NCI-H1436 treated with DMSO at 0.1 percent for 48 hours (cell line): ENCODE measurements around the gene XAB2.

ENCODE experiments used
- DNase-seq: peaks from one replicate; lab custom pipeline; 2025; lab: John Stamatoyannopoulos, UW

The XAB2 gene

DNA sequence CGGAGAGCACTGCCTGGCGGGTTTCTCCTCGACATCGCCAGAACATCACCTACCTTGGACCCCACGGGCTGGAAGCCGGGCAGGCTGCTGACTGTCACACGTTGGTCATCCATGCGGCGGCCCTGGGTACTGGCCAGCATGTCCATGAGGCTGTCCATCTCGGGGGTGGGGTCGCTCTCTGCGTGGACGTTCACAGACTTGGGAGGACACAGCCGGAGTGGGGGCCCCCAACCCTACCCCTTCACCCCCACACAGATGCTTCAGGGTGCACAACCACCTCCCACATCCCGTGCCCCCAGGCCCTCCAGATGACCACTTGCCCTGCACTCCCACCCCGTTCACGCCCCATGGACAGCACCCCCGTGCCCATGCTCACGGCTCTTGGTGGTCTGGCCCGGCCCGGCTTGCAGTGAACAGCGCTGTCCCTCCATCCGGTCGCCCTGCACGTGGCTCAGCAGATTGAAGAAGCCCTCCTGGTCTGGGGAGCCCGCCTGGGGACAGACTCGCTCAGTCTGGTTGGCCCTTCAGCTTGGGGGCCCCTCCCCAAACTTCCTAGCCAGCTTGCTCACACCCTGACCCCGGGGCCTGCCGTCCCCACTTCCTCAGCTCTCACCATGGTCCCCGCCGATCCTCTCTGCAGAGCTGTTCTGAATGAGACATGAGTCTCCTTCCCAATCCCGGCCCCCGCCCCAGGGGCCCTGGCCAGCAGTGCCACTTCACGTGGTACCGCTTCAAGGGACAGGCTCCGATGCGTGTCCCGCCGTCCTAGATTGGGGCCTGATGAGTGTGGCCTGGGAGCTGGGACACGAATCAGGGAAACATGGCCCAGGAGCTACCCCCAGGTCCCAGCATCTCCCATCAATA, 3.2 kb upstream of the XAB2 start:
- no peak for DNase-seq

DNA sequence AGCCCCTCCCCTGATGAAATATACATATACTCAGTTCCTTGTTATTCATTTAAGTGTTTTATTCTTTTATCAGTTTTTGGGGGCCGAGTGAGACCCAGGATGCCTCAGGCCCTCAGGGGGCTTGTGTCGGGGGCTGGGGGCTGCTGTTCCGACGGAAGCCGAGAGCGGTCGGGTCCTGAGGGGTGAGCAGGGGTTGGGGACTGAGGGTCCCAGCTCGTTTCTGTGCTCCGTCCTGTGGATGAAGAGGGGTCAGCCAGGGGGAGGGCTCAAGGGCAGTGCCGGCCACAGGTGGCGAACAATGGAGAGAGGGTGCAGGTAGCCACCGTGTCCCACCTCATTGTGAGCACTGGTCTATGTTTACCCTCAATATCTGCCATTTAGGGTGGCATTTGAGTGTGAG, 2.2 kb upstream of the XAB2 start:
- DNase-seq, result no peak

DNA sequence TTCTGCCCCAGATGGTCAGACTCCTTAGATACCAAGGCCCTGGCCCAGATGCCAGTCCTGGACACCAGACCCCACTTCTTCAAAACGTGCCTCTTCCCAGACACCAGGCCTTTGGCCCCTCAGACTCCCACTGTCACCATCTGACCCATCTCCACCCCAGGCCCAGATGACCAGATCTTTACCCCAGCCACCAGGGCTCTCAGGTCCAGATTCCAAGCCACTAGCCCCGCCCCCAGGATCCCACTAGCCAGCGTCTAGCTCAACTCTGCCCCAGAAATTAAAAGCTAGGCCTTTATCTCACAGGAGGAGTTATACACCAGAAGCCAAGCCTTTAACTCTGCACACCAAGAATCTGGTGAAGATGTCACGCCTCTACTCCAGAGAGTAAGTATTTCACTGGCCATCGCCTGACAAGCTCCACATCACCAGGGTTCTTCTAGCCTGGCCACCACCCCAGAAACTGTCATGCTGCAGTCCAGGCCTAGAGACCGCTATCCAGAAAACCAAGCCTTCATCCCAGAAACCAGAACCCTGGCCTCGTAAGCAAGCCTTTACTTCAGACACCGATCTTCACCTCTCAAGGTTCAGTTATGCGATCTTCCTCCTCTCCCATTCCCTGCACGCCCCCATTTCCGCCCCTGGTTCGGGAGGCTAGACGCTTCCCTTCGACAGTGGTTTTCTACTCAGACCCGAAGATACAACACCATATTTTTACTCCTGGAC, 595 bp downstream of the XAB2 start:
- DNase-seq, result no peak

DNA sequence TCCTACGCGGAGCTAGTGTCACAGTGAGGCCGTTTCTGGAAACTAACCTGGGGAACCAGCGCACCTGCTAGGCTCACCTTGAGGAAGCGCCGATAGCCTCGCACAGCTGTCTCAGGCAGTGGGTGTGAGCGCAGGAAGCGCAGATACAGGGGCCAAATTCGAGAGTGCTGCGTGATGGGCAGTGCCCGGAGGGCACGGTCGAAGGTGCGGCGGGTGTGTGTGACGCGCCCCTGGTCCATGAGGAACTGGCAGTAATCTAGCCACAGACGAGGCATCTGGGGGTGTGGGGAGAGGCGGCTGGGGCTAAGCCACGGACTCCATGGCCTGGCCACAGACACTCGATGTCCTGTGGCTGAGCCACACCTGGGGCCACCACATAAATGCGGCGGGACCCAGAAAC, 2.2 kb downstream of the XAB2 start:
- no peak for DNase-seq

DNA sequence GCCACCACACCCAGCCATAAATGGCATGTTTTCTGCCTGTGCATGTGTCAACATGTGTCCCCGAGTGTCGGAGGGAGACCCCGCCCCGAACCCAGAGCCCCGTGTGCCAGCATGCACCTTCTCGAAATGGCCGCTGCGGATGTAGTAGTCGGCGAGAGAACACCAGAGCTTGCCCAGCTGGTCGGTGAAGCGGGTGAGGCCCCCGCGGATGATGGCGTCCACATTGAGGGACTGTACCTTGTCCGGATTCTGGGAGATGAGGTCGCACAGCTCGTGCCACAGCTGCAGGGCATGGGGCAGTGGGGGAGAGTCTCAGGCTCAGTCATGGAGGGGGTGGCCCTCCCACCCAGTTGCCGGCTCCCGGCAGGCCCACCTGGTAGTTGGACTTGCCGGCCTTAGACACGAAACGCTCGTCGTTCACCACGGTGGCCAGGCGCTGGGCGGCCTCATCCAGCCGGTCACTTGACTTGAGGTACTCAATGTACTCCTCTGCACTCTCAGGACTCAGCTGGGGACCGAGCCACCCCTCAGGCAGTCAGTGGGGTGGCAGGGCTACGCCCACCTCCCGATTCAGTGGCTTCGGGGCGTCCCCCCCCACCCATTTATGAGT, 3.5 kb downstream of the XAB2 start:
- DNase-seq, result no peak

DNA sequence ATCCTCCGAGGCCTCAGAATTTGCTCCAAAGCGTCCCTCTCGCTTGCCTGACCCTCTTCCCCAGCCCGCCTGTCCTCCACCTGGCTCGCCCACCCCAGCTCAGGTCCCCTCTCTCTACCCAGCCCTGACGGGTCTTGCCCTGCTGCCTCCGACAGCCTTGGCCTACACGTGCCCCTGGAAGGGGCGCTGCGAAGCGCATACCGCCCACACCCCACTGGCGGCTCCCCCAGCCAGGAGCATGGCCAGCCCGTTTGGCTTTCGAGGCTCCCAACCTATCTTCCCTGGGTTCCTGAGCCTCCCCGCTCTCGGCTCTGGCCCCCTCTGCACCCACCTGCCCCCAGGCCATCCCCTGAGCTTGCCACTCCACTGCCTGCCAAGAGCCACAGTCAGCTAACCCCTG, 4.5 kb downstream of the XAB2 start:
- DNase-seq, result no peak

DNA sequence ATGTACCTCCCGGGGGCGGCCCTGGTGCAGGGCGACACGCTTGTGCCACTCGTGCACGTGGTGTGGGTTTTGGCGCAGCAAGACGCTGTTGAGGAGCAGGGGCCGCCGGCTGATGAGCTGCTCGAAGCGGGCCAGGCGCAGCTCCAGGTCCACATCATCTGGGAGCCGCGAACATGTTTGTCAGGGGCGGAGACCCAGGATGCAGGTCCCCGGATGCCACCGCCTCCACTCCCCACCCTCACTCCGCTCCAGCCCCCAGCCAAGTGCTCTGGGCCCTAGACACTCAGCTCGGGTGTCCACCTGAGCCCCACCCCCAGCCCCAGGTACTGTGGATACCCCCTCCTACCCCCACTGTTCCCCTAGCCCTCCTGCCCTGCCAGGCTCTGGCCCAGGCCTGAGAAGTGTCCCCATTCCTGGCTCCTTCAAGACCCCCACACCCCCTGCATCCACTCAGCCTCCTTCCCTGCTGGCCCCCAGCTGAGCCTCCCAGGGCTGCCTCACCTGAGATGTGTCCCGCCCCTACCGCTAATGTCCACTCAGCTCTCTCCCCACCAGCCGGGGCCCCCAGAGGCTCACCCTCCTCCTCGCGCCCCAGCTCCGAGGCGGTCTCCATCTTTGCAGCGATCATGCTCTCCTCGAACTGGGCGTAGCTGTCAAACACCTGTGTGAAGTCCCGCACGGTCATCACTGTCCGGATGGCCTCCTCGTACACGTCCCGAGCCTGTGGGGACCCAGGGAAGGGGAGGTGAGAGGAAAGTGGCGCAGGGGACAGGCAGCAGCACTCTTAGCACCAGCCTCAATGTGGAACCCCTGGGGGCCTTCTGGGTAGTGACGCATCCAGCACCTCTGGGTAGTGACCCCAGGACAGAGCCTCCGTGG, 5.4 kb downstream of the XAB2 start:
- DNase-seq, result no peak

DNA sequence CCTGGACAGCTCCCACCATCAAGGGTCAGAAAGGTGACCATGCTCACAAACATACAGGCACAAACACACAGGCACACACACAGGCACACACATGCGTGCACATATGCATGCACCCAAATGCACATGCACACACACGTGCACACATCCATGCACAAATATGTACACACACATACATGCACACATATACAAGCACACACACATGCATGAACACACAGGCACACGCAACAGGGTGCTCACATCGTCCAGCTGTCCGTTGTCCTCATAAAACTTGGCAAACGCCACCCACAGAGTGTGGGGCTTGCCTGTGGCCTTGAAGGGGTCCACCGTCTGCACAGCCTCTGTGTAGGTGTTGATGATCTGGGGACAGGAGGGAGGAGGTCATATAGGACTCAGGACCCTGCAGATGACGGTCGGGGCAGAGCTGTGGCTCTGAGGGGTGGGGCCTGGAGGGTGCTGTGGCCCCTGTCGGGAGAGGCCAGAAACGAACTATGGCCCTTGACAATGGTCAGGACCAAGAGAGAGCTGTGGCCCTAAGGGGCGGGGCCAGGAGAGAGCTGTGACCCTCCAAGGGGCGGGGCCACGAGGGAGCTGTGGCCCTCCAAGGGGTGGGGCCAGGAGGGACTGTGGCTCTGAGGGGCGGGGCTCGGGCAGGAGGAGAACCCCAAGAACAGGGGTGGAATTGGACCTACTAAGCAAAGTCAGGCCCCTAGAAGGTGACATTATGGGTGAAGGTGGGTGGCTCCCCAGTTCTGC, 6.2 kb downstream of the XAB2 start:
- DNase-seq, result no peak

DNA sequence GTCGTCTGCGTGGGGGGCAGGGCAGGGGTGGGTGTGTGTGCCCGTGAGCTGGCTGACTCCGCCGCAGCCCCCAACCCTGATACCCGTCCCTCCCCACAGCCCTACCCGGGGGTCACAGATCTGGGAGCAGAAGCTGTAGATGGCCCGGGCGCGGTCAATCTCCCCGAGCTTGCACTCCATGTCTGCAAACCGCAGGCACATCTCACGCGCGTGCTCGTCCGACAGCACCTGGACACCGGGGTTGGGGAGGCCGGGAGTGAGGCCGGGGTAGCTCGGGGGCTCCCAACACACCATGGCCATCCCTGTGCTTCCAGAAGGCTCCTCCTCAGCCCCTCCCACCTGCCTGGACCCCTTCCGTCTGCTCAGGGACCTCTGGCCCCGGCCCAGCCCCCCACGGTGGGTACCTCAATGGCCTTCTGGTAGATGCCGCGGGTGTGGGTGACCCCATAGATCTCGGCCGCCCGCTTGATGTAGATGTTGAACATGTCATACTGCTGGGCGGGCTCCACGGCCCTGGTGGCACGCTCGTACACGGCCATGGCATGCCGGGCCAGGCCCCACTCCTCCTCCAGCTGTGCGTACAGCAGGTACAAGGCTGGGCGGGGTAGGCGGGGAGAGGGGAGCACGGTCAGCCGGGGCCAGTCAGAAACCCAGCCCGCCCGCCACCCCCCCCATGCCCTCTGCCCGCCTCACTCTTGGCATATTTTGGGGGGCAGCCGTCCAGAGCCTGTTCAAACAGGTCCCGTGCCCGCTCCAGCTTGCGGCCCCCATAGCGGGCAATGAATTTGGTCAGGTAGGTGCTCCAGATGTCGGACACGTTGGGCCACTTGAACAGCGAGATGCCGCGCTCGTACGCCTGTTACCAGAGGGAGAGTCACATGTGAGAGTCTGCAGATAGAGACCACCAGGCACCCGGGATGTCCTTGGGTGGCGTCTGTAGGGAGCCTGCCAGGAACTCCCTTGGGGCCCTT, 8.6 kb downstream of the XAB2 start:
- no peak for DNase-seq

DNA sequence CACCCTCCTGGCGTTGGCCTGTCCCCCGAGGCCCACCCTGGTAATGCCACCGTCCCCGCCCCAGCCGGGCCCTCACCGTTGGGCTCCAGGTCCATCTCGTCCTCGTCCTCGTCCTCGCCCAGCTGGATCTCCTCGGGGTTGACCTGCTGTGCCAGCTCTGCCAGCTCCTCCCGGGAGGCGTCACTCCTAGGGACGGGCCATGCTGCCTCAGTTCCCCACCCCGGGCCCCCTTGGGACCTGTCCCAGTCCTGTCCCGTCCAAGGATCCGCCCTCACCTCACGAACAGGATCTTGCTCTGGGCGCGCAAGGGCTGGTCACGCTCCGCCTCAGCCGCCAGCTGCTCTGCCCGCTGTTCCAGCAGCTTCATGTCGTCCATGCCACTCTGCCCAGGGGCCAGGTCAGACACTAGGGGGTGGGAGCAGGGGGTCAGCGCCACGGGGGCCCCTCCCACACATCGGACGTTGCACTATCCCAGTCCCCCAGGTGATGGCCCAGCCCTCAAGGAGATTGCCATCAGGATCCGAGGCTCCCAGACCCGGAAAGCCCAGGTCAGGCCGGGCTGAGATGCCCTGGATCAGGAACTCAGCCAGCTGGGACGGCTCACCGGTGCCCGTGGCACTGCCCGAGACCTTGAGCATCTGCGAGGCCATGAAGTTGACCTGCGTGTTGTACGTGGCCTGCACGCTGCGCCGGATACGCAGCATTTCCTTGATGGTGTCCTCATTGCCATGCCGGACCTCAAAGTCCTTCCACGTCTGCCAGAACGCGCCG, 9.5 kb downstream of the XAB2 start:
- DNase-seq, result no peak

DNA sequence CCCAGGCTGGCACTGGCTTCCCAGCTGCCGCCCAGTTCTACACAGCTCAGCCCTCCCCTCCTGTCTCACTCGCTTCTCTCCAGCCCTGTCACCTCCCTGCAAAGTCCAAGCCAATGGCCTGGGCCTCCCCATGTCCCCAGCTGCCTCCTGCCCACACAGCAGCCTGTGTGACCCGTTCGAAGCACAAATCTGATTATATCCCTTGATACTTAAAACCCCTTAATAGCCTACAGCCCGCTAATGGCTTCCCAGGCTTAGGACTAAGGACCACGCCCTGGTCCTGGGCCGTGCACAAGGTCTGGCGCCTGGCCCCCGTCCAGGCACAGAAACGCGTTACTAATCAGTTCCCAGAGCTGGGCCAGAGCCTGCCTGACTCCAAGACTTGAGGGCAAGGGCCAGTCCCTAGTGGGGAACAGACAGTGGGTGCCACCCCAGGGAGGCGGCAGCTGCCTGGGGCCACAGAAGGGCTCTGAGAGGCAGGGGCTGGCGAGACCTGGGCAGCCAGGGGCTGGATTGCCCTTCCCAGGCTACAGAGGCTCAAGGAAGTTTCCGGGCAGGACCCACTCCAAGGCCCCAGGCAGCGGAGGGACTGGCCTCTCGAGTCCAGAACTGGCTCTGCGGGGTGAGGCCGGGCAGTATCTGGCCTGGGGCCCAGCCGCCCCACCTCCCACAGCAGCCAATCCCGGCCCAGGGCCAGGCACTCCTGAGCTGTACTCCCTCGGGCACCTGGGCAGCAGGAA, 10.4 kb downstream of the XAB2 start:
- DNase-seq, result no peak

DNA sequence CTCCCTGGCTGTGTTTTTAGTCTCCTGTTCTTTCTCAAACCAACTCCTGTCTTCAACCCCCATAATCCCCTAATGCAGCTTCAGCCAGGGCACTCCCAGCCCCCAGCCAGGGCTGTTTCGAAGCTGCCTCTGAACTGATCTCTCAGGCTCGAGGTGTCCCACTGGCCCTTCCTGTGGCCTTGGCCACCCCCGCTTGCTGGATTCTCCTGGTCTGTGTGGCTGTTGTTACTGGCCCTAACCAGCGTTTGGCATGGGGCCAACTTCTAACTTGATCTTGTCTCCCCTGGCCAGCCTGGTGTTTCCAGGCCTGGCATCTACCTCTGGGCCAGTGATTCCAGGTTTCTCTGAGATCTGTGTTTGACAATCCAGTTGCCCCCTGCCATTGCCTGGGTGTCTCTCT, 11.0 kb downstream of the XAB2 start:
- DNase-seq, result no peak

DNA sequence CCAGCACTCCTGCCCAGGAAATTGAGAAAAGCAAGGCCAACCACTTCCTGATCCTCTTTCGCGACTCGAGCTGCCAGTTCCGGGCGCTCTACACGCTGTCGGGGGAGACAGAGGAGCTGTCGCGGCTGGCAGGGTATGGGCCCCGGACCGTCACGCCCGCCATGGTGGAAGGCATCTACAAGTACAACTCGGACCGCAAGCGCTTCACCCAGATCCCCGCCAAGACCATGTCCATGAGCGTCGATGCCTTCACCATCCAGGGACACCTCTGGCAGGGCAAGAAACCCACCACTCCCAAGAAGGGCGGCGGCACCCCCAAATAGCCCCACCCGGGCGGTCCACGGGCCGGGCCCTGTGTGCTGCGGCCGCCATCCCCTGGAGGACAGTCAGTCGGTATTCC, 11.6 kb downstream of the XAB2 start:
- no peak for DNase-seq

DNA sequence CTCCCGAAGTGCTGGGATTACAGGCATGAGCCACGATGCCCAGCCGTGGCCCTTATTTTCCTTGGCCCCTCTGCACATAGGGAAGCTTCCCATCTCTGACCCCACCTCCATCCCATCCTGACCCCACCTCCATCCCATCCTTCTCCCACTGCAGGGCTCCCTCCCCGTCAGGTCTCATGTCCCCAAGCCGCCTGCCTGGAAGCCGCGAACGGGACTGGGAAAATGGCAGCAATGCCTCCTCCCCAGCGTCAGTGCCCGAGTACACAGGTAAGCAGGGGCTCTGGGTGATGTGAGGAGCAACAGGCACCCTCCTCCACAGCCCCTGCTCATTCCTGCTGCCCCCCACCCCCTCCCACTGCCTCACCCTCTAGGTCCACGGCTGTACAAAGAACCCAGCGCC, 12.2 kb downstream of the XAB2 start:
- no peak for DNase-seq

DNA sequence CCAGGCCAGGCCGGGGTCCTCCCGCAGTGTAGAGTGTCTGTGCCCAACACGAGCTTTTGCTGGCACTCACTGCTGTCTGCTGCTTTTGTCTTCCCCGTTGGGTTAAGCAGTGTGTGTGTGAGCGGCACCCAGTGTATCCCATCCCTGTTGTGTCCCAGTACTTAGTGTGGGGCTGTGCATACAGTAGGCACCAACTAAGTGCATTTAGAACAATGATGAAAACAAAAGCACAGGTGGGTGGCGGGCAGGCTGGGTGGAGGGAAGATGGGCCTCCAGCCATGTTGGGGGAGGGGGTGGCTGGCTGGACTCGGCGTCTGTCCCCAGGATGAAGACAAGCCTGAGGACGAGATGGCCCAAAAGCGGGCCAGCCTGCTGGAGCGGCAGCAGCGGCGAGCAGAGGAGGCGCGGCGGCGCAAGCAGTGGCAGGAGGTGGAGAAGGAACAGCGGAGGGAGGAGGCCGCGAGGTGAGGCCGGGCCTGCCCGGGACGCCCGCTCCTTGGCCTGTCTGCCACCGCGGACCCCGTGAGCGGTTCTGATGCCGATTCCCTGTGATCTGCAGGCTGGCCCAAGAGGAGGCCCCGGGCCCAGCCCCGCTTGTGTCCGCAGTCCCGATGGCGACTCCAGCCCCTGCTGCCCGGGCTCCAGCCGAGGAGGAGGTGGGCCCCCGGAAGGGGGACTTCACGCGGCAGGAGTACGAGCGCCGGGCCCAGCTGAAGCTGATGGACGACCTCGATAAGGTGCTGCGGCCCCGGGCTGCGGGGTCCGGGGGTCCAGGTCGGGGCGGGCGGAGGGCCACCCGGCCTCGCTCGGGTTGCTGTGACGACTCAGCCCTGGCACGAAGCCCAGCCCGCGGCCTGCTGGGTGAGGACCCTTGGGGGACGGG, 14.2 kb downstream of the XAB2 start:
- DNase-seq, result no peak

DNA sequence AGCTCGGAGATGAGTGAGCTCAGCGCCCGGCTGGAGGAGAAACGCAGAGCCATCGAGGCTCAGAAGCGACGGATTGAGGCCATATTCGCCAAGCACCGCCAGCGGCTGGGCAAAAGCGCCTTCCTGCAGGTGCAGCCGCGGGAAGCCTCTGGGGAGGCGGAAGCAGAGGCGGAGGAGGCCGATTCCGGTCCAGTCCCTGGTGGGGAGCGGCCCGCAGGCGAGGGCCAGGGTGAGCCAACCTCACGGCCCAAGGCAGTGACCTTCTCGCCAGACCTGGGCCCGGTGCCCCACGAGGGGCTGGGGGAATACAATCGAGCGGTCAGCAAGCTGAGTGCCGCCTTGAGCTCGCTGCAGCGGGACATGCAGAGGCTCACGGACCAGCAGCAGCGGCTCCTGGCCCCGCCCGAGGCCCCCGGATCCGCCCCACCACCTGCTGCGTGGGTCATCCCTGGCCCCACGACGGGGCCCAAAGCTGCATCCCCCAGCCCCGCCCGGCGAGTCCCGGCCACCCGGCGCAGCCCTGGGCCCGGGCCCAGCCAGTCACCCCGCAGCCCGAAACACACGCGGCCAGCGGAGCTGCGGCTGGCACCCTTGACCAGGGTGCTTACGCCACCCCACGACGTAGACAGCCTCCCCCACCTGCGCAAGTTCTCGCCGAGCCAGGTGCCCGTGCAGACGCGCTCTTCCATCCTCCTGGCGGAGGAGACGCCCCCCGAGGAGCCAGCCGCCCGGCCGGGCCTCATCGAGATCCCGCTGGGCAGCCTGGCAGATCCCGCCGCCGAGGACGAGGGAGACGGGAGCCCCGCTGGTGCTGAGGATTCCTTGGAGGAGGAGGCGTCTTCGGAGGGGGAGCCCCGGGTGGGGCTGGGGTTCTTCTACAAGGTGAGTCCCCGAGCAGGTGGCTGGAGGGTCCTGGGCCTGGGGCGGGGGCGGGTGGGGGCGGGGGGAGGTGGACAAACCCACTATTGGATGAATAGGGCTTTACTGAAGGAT, 16.8 kb downstream of the XAB2 start:
- no peak for DNase-seq
